ENCODE data around the gene ZMYND11. TPM values are rescaled to one million over a fixed set of nuclear protein-coding genes. Genes with fewer than 3 reads are reported as not detected.

ZMYND11 gene
- total and polyA plus RNA-seq, 8 donors = 58.9 to 128 (median 119) TPM

DNA sequence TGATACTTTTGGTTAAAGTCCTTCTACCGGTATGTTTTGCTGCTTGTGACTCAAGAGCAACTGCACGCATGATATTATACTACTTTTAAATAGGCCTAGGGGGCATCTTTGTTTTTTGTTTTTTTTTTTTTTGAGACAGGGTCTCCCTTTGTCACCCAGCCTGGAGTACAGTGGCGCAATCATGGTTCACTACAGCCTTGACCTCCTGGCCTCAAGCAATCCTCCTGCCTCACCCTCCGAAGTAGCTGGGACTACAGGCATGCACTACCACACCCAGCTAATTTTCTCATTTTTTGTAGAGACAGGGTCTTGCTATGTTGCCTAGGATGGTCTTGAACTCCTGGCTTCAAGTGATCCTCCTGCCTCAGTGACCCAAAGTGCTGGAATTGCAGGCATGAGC, 80.2 kb downstream of the ZMYND11 start:
- TF ChIP-seq, protein P1, sequence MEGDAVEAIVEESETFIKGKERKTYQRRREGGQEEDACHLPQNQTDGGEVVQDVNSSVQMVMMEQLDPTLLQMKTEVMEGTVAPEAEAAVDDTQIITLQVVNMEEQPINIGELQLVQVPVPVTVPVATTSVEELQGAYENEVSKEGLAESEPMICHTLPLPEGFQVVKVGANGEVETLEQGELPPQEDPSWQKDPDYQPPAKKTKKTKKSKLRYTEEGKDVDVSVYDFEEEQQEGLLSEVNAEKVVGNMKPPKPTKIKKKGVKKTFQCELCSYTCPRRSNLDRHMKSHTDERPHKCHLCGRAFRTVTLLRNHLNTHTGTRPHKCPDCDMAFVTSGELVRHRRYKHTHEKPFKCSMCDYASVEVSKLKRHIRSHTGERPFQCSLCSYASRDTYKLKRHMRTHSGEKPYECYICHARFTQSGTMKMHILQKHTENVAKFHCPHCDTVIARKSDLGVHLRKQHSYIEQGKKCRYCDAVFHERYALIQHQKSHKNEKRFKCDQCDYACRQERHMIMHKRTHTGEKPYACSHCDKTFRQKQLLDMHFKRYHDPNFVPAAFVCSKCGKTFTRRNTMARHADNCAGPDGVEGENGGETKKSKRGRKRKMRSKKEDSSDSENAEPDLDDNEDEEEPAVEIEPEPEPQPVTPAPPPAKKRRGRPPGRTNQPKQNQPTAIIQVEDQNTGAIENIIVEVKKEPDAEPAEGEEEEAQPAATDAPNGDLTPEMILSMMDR (IDR thresholded peaks at IDR 0.05) = no peak
- Histone ChIP-seq H3K27ac (no peak overlapping the region), H3K4me3 (no peak overlapping the region), H3K9me3 (no peaks in the 10 kb centered on the region), H3K4me1 (no peaks in the 10 kb centered on the region), H3K36me3 (peaks cover 0 to 5% of the 10 kb centered on the region in 2 donors), H3K27me3 (no peaks in the 10 kb centered on the region)
- ATAC-seq = no peak
- intact Hi-C loops (cut with DNase I) = no loop called here
- DNase-seq = no peak

DNA sequence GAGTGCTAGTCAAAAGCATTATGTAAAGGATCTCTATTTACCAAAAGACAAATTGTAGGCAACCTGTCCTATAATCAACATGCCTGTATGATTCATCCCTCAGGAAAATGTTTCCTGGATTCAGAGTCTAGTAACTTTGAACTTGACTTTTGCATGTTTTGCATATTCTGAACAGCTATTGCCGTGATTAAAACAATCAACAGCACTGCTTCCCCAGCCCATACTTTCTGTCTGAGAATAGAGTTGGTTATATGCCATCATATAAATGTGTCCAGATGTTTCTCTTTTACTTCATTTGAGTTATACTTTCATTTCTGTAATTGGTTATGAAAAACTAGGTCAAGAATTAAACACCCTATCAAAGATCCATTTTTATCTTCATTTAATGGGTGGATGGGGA, 83.5 kb downstream of the ZMYND11 start:
- Histone ChIP-seq H3K27ac (no peak overlapping the region), H3K4me3 (no peak overlapping the region), H3K27me3 (no peaks in the 10 kb centered on the region), H3K9me3 (no peaks in the 10 kb centered on the region), H3K36me3 (no peaks in the 10 kb centered on the region), H3K4me1 (no peaks in the 10 kb centered on the region)
- intact Hi-C loops (cut with DNase I) = no loop called here
- TF ChIP-seq, protein P1 (IDR thresholded peaks at IDR 0.05) = no peak
- DNase-seq (no peak), ATAC-seq (no peak)

DNA sequence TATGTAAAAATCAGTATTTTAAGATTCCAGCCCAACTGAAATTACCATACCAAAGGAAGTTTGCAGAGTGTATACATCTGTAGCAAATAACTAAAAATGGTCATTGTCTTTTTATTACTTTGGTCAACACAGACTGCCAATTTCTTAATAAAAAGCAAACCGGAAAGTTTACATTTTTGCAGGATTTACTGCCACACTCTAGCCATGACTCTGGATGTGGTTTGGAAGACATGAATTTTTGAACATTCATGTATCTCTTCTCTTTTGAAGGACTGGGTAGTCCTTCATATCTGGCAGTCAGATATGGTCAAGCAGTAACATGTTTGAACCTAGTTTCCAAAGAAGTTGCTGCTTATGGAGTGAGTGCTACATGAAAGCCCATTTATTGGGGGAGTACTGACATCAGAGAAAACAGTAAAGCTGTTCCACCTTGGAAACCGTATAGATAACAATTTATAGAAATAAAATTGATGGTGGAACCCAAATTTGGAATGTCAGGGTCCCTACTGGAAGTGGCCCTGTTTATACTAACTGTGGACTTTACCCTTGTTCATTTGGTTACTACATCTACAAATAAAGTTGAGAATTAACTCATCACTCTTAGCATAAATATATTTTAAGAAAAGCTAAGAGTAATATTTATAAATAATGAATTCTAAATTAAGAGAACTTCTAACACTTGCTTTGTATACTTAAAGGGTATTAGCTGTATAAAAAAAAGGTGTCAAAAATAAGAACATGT, 84.6 kb downstream of the ZMYND11 start:
- no peak overlapping the region for H3K27ac ChIP-seq
- ATAC-seq = no peak
- TF ChIP-seq, protein P1 (IDR thresholded peaks at IDR 0.05) = no peak
- DNase-seq = no peak
- no peaks in the 10 kb centered on the region for H3K36me3 ChIP-seq
- H3K9me3 ChIP-seq = no peaks in the 10 kb centered on the region
- no peak overlapping the region for H3K4me3 ChIP-seq
- H3K4me1 ChIP-seq = no peaks in the 10 kb centered on the region
- intact Hi-C loops (cut with DNase I) = no loop called here
- no peaks in the 10 kb centered on the region for H3K27me3 ChIP-seq

DNA sequence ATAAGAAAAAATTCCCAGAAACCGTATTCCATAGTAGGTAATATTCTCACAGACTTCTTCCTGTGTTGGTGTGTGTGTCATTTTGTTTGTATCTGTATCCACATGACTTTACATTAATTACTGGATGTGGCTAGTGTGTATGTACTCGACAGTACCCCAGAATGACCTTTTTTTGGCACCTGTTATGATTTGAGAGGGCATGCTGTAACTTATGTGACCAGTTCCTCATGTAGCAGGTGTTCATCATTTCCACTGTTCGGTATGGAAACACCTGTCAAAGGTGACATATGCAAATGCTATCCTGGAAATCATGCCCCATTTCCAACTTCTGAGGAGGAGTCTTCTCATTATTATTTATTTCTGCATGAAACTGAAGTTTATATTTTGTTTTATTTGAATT, 89.3 kb downstream of the ZMYND11 start:
- no peak for DNase-seq
- no peak for ATAC-seq
- H3K4me1 ChIP-seq = peaks cover 0 to 3% of the 10 kb centered on the region in 2 donors
- H3K27me3 ChIP-seq = no peaks in the 10 kb centered on the region
- intact Hi-C loops (cut with DNase I) = no loop called here
- no peaks in the 10 kb centered on the region for H3K9me3 ChIP-seq
- no peak overlapping the region for H3K4me3 ChIP-seq
- H3K36me3 ChIP-seq = no peaks in the 10 kb centered on the region
- TF ChIP-seq, protein P1 (IDR thresholded peaks at IDR 0.05) = no peak
- H3K27ac ChIP-seq = no peak overlapping the region

DNA sequence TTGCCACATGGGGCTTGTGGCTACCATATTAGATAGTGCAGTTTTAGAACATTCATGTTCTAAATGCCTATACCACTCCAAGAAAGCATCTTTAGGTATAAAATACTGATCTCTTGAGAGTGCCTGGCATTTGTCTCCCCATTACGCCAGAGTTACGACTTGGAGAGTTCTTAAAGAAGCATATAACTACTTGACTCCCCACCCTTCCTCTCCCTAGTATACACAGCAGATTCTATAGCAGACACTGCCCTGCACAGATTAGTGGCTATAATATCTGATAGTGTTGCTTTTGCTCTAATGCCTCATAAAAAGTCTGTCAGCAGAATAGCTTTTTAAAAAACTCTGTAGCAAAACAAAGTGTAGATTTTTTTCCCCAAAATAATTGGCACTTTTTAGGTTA, 90.8 kb downstream of the ZMYND11 start:
- intact Hi-C loops (cut with DNase I) = no loop called here
- TF ChIP-seq, protein P1 (IDR thresholded peaks at IDR 0.05) = no peak
- Histone ChIP-seq H3K27ac (no peak overlapping the region), H3K36me3 (no peaks in the 10 kb centered on the region), H3K27me3 (no peaks in the 10 kb centered on the region), H3K4me1 (peaks cover 0 to 3% of the 10 kb centered on the region in 2 donors), H3K9me3 (no peaks in the 10 kb centered on the region), H3K4me3 (no peak overlapping the region)
- DNase-seq = no peak
- ATAC-seq = peak; percentile 21

Data from left lung (tissue), 10 donors.